Measurements from ENCODE around the gene LCN9.
"Not testable (repeated sequence)": the region's sequence is repeated elsewhere in the genome, so short reads cannot be mapped to it uniquely, and the experiment has no call there.

The LCN9 gene

GRCh38 chr9:135662758-135663450, at the start of gene LCN9:
Gene LCN9 (plus strand): TSS chr9:135663309. CDS start chr9:135663322, 13 bp downstream.
- no peak for DNase-seq

GRCh38 chr9:135613946-135614805, 48.9 kb upstream of the LCN9 start:
- DNase-seq = no peak

- no peak for DNase-seq
Observed at GRCh38 chr9:135614821-135615665, 48.1 kb upstream of the LCN9 start.

- no peak for DNase-seq
Observed at GRCh38 chr9:135615666-135616618, 47.2 kb upstream of the LCN9 start.

GRCh38 chr9:135616619-135617537, 46.2 kb upstream of the LCN9 start:
- no peak for DNase-seq

GRCh38 chr9:135617538-135617900, 45.6 kb upstream of the LCN9 start:
- no peak for DNase-seq

GRCh38 chr9:135617991-135618411, 45.1 kb upstream of the LCN9 start:
- no peak for DNase-seq

- DNase-seq = no peak
Observed at GRCh38 chr9:135618866-135619598, 44.1 kb upstream of the LCN9 start.

GRCh38 chr9:135619599-135619886, 43.6 kb upstream of the LCN9 start:
- DNase-seq = peak in 1 of 2 experiments; percentile 71

- no peak for DNase-seq
Observed at GRCh38 chr9:135620558-135620957, 42.6 kb upstream of the LCN9 start.

- DNase-seq = no peak
Observed at GRCh38 chr9:135622415-135623020, 40.6 kb upstream of the LCN9 start.

GRCh38 chr9:135624282-135624681, 38.8 kb upstream of the LCN9 start:
- DNase-seq = no peak

GRCh38 chr9:135632841-135633240, 30.3 kb upstream of the LCN9 start:
- DNase-seq = no peak

GRCh38 chr9:135636930-135637530, 26.1 kb upstream of the LCN9 start:
- not testable (repeated sequence) for DNase-seq

GRCh38 chr9:135639196-135639595, 23.9 kb upstream of the LCN9 start, which contains the start of gene GLT6D1:
Gene GLT6D1 (minus strand): TSS chr9:135639540. CDS start chr9:135639187, 353 bp downstream.
- DNase-seq = no peak

- no peak for DNase-seq
Observed at GRCh38 chr9:135641047-135641446, 22.1 kb upstream of the LCN9 start.

GRCh38 chr9:135641745-135642144, 21.4 kb upstream of the LCN9 start:
- no peak for DNase-seq

- DNase-seq = no peak
Observed at GRCh38 chr9:135644631-135645218, 18.4 kb upstream of the LCN9 start.

GRCh38 chr9:135647884-135648283, 15.2 kb upstream of the LCN9 start:
- no peak for DNase-seq

All from NCI-H526 (cell line).